ENCODE results near the gene OR8B4. TPM values are rescaled to one million over a fixed set of nuclear protein-coding genes. Genes with fewer than 3 reads are reported as not detected.
A peak's percentile ranks its signal among the peaks of the same experiment; 100 is the strongest.
"Not testable (repeated sequence)": the region's sequence is repeated elsewhere in the genome, so short reads cannot be mapped to it uniquely, and the experiment has no call there.

OR8B4 gene
- total and polyA plus RNA-seq, 5 experiments from 2014 or later: not detected

DNA sequence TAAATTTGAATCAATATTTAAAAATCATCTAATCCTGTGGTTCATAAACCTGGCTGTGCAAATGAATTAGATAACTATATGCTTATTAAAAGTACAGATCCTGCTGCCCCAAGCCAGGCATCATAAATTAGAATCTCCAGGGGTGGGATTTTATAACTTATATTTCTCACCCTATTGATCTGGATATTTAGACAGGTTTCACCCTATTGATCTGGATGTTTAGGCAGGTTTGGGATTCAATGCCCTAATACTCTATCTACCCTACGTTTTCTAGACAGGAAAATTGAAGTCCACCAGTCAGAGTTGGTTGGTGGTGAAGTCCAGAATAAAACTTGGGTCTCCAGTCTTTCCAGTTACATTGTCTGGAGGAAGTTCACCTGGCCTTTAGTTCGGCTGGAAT, 18.2 kb upstream of the OR8B4 start:
- Mint-ChIP-seq H3K4me3 (no peak overlapping the region), H3K27me3 (peaks cover 9 to 49% (median 13%) of the 10 kb centered on the region in 5 donors), H3K36me3 (no peaks in the 10 kb centered on the region), H3K27ac (no peak overlapping the region), H3K4me1 (no peaks in the 10 kb centered on the region), H3K9me3 (peaks cover 0 to 10% (median 3%) of the 10 kb centered on the region in 9 donors)
- ATAC-seq: no peak
- DNase-seq: no peak
- POLR2A ChIA-PET: no interaction called here

DNA sequence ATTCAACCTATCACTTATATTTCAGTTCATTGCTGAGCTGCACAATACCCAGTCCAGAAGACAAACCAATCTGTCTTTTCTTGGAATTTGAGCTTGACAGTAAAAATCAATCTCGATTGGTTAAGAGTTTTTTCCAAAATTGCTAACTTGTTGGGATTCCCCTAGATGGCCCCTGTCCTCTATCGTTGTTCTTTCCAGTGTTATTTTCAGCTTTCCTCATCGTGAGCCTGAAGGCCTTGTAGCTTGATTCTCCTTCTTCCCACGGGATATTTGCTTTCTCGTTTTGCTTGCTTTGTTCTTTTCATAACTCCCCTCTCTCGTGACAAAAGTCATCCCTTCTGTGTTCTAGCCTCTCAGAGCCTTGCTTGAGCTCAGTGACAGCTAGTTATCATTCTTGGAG, 17.8 kb upstream of the OR8B4 start:
- Mint-ChIP-seq H3K36me3 (no peaks in the 10 kb centered on the region), H3K4me3 (no peak overlapping the region), H3K27ac (no peak overlapping the region), H3K4me1 (no peaks in the 10 kb centered on the region), H3K27me3 (peaks cover 9 to 49% (median 13%) of the 10 kb centered on the region in 5 donors), H3K9me3 (peaks cover 0 to 10% (median 3%) of the 10 kb centered on the region in 9 donors)
- ATAC-seq (no peak), DNase-seq (no peak)
- POLR2A ChIA-PET: no interaction called here

DNA sequence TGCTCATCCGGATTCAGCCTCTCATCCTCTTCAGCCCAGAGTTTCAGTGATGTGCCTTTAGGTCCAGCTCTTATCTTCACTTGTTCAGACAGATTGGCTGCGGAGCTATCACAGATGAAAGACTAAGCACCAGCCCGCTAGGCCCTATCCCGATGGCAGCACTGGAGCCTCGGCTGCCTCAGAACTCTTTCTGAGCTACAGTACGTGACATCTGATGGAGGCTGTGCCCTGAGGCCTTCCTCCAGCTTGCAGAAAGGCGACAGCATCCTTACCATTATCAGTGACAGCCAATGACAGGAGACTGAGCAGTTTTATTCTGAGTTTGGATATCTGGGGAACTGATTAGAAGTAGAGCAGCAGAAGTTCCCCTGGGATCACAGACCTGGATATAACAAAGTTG, 16.8 kb upstream of the OR8B4 start:
- Mint-ChIP-seq H3K36me3 (no peaks in the 10 kb centered on the region), H3K9me3 (peaks cover 0 to 16% (median 3%) of the 10 kb centered on the region in 9 donors), H3K4me3 (no peak overlapping the region), H3K27me3 (peaks cover 9 to 49% (median 11%) of the 10 kb centered on the region in 5 donors), H3K27ac (no peak overlapping the region), H3K4me1 (no peaks in the 10 kb centered on the region)
- POLR2A ChIA-PET: no interaction called here
- no peak for ATAC-seq
- no peak for DNase-seq

DNA sequence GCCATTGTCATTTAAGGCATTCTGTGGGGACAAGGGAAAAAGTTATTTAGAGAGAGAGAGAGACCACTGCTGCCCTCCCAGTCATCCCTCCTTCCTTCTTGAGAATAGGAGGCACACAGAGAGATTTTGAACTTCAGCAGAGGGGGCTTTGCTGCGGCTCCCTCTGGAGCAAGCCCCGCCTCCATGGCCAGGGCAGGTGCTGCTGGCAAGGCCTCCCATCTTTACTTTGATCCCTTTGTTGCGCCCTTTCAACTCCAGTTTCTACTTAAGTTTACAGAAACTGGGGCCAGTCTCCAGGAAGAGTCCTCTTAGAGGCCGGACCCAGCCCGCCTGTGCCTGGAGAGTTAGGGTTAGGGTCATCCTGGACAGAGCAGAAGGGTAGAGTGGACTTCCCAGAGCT, 16.4 kb upstream of the OR8B4 start:
- POLR2A ChIA-PET: no interaction called here
- Mint-ChIP-seq H3K9me3 (peaks cover 0 to 18% (median 3%) of the 10 kb centered on the region in 9 donors), H3K4me3 (no peak overlapping the region), H3K27ac (no peak overlapping the region), H3K4me1 (no peaks in the 10 kb centered on the region), H3K36me3 (no peaks in the 10 kb centered on the region), H3K27me3 (peaks cover 9 to 52% (median 12%) of the 10 kb centered on the region in 5 donors)
- no peak for DNase-seq
- no peak for ATAC-seq

- H3K9me3 Mint-ChIP-seq: peaks cover 0 to 19% (median 3%) of the 10 kb centered on the region in 9 donors
- H3K4me3 Mint-ChIP-seq: no peak overlapping the region
- H3K4me1 Mint-ChIP-seq: no peaks in the 10 kb centered on the region
- ATAC-seq (no peak), DNase-seq (no peak)
- H3K27ac Mint-ChIP-seq: no peak overlapping the region
- POLR2A ChIA-PET: no interaction called here
- H3K36me3 Mint-ChIP-seq: no peaks in the 10 kb centered on the region
- peaks cover 9 to 57% (median 13%) of the 10 kb centered on the region in 5 donors for H3K27me3 Mint-ChIP-seq
Observed at GRCh38 chr11:124440608-124441007, 15.9 kb upstream of the OR8B4 start.

DNA sequence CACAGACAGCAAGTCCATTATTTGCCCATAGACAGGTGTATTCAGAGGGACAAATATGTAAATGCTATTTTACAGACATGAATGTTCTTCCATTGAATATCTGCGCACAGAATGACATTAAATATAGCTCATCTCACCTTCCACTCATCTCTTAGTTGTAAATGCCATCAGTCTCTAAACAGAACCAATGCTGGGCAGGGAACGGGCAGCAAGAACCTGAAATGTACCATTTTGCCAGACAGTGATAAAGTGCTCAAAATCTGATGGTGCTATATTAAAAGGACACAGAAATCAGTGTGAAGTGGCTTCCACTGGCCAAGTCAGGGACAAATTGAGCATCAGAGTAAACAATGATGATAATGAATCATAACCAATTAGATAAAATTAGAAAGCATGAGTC, 10.0 kb upstream of the OR8B4 start:
- POLR2A ChIA-PET: no interaction called here
- Mint-ChIP-seq H3K27ac (no peak overlapping the region), H3K36me3 (peaks cover 0 to 2% (median 0%) of the 10 kb centered on the region in 3 donors), H3K4me1 (no peaks in the 10 kb centered on the region), H3K27me3 (peaks cover 6 to 33% (median 14%) of the 10 kb centered on the region in 5 donors), H3K9me3 (peaks cover 0 to 22% (median 2%) of the 10 kb centered on the region in 9 donors), H3K4me3 (no peak overlapping the region)
- DNase-seq (no peak), ATAC-seq (no peak)

DNA sequence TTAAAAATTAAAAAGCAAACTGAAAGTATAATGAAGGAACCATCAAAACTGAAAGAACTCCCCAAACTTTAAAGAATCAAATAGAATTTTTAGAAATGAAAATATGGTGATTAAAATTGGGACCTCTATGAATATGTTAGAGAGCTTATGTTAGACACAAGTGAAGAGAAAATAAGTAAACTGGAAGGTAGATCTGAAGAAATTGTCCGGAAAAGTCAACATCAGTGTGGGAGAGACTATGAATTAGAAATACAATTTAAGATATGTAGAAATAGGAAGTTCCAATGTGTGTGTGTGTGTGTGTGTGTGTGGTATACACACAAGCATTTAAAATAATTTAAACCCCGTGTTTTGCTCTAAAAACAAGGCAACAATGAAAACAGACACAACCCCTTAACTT, 4.9 kb upstream of the OR8B4 start:
- Mint-ChIP-seq H3K9me3 (peaks cover 2 to 15% (median 9%) of the 10 kb centered on the region in 9 donors), H3K27ac (no peak overlapping the region), H3K4me1 (no peaks in the 10 kb centered on the region), H3K36me3 (peaks cover 0 to 9% (median 0%) of the 10 kb centered on the region in 3 donors), H3K27me3 (peaks cover 2 to 14% (median 7%) of the 10 kb centered on the region in 5 donors), H3K4me3 (no peak overlapping the region)
- POLR2A ChIA-PET: no interaction called here
- DNase-seq (no peak), ATAC-seq (no peak)

DNA sequence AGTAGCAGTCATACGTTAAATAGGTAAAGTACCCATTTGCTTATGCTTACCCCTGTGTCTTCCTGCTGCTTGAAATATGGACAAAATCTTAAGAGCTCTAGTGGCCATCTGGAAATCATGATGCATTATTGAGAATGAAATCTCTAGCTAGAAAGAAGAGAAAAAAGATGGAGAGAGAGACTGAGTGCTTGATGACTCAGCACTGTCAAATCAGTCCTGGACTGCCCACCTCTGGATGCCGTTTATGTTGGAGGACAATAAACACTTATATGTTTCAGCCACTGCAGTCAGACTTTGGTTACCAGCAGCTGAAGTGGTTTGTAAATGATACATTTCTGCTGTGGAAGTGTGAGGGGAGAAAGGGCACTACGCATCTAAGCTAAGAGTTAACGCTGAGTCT, 3.6 kb downstream of the OR8B4 start:
- Mint-ChIP-seq H3K9me3 (peaks cover 0 to 2% (median 0%) of the 10 kb centered on the region in 9 donors), H3K36me3 (no peaks in the 10 kb centered on the region), H3K27me3 (peaks cover 10 to 60% (median 16%) of the 10 kb centered on the region in 5 donors), H3K4me1 (no peaks in the 10 kb centered on the region), H3K27ac (no peak overlapping the region), H3K4me3 (no peak overlapping the region)
- DNase-seq: no peak
- POLR2A ChIA-PET: no interaction called here
- ATAC-seq: no peak

DNA sequence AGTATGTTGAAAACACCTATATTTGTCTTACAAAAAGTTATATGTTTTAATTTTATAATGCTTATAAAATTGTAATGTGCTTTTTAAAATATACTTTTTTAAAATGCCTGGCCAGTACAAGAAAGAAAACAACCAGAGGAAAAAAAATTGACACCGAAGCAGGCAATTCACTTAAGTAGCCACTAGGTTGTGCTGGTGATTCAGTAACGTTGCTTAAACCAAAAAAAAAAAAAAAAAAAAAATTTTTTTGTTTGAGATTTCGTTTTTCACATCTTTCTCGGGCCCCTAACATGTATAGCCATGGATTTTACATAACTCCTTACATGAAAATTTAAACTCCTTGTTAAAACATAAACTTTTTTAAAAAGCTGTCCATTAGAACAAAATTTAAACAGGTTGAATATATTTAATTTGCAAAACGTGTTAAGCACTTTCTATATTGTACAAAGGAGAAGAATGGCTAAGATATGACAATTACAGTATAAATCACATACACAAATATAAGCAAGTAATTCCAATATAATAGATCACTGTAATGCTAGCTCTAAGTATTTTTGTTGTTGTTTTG, 9.2 kb downstream of the OR8B4 start:
- no peak for ATAC-seq
- no peaks in the 10 kb centered on the region for H3K36me3 Mint-ChIP-seq
- H3K9me3 Mint-ChIP-seq: no peaks in the 10 kb centered on the region
- H3K4me3 Mint-ChIP-seq: no peak overlapping the region
- H3K27ac Mint-ChIP-seq: no peak overlapping the region
- DNase-seq: peak in 2 of 10 donors; percentile 7 to 9
- peaks cover 8 to 28% (median 13%) of the 10 kb centered on the region in 5 donors for H3K27me3 Mint-ChIP-seq
- POLR2A ChIA-PET: no interaction called here
- H3K4me1 Mint-ChIP-seq: no peaks in the 10 kb centered on the region

DNA sequence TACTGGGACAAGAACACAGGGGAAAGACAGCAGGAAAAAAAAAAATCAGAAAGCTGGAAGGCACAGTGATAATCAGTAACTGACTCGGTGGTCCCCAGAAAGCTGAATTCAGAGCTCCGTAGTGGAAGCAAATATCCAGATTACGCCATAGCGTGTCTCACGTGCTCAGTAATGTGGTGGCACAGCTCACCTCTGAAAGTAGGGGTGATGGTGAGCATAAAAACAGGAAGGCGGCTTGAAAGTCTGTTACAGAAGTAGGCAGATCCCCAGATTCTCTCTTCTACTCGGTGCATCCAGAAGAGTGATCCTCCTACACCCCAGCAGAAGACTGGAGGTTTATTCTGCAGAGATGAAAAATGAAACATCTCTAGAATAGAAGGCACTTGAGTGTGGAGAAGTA, 14.8 kb downstream of the OR8B4 start:
- H3K27me3 Mint-ChIP-seq: peaks cover 2 to 43% (median 17%) of the 10 kb centered on the region in 5 donors
- no peaks in the 10 kb centered on the region for H3K36me3 Mint-ChIP-seq
- DNase-seq (no peak), ATAC-seq (no peak)
- POLR2A ChIA-PET: no interaction called here
- H3K4me3 Mint-ChIP-seq: no peak overlapping the region
- no peak overlapping the region for H3K27ac Mint-ChIP-seq
- no peaks in the 10 kb centered on the region for H3K4me1 Mint-ChIP-seq
- H3K9me3 Mint-ChIP-seq: no peaks in the 10 kb centered on the region

DNA sequence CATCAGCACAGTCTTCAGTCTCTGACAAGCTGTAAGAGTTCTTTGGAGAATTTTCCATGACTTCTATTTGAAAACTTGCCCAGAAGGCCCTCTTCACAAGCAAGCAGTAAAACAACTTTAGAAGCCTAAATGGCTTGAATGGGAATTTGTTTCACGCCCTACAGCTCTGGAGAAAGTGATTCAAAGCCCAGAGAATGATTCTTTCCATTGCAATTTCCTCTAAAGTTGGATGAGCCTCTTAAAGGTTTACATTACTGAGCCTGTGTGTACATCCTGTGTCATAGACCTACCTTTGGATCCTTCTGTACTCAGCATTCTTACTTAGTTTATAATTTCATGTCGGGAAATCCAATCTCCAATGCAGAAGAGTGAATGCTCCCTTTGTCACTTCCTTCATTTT, 19.1 kb downstream of the OR8B4 start:
- Mint-ChIP-seq H3K4me3 (no peak overlapping the region), H3K27me3 (peaks cover 1 to 29% (median 18%) of the 10 kb centered on the region in 5 donors), H3K36me3 (no peaks in the 10 kb centered on the region), H3K9me3 (peaks cover 0 to 3% (median 0%) of the 10 kb centered on the region in 9 donors), H3K27ac (no peak overlapping the region), H3K4me1 (no peaks in the 10 kb centered on the region)
- ATAC-seq (no peak), DNase-seq (no peak)
- POLR2A ChIA-PET: no interaction called here

GRCh38 chr11:124403186-124403585, 21.5 kb downstream of the OR8B4 start:
- H3K36me3 Mint-ChIP-seq, POLR2A ChIA-PET, DNase-seq, H3K27ac Mint-ChIP-seq, H3K4me1 Mint-ChIP-seq, ATAC-seq, H3K9me3 Mint-ChIP-seq, H3K27me3 Mint-ChIP-seq, H3K4me3 Mint-ChIP-seq: not testable (repeated sequence)

DNA sequence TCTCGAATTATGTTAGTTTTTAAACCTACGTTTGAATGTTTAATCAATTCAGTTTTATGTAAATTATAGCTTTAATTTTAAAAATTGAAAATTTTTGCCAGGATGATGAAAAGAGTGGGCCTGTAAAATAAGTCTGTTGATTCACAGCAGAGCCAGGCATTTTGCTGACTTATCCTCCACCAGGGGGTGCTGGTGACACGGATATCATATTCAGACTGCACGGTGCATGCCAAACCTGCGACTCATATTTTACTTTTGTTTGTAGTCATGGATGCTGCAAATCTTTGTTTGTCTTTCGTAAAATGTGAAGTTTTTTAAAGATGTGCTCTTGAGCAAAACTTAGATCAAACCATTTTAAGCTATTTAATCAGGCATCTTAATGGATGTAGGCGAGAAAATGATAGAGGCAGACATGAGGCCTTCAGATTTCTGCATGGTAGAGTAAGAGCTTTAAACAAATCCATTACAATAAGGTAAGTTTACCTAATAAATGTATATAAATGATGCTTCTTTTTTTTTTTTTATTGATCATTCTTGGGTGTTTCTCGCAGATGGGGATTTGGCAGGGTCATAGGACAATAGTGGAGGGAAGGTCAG, 22.2 kb downstream of the OR8B4 start:
- no peaks in the 10 kb centered on the region for H3K36me3 Mint-ChIP-seq
- H3K4me3 Mint-ChIP-seq: no peak overlapping the region
- POLR2A ChIA-PET: no interaction called here
- H3K9me3 Mint-ChIP-seq: peaks cover 0 to 3% (median 0%) of the 10 kb centered on the region in 9 donors
- DNase-seq (peak in 4 of 10 donors; percentile 9 to 31 (median 14)), ATAC-seq (no peak)
- peaks cover 0 to 7% (median 2%) of the 10 kb centered on the region in 5 donors for H3K27me3 Mint-ChIP-seq
- H3K27ac Mint-ChIP-seq: no peak overlapping the region
- no peaks in the 10 kb centered on the region for H3K4me1 Mint-ChIP-seq

- Mint-ChIP-seq H3K9me3 (peaks cover 0 to 3% (median 0%) of the 10 kb centered on the region in 9 donors), H3K36me3 (no peaks in the 10 kb centered on the region), H3K27me3 (peaks cover 0 to 2% (median 0%) of the 10 kb centered on the region in 5 donors), H3K4me3 (no peak within 1 kb of the TSS), H3K27ac (no peak within 1 kb of the TSS), H3K4me1 (no peaks in the 10 kb centered on the region)
- ATAC-seq: no peak
- POLR2A ChIA-PET: no interaction called here
- no peak for DNase-seq
Observed at GRCh38 chr11:124398924-124399323, 25.7 kb downstream of the OR8B4 start, which contains the start of gene OR8B3. OR8B3 (minus strand) TSS chr11:124399024; CDS start chr11:124397351, 1,673 bp downstream.
